Measurements from ENCODE around the gene EXOSC1.
A peak's percentile ranks its signal among the peaks of the same experiment; 100 is the strongest.

The EXOSC1 gene

DNA sequence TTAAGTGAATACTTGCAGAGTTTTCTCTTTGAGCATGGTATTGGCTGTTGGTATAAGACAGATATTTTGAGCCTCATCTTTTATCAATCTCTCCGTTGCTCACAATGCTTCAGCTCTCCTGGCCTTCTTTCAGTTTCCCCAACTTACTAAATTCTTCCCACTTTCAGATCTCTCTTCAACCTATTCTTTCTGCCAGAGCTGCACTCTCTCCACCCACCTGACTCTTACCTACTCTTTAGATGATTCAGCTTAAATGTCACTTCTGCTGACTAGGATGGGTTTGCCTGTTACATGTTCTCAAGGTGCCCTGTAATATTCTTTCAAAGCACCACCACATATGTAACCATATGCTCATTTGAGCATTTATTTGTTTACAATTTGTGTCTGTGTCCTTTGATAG is 1.6 kb downstream of the EXOSC1 start:
- H3K27ac ChIP-seq = no peak overlapping the region
- TF ChIP-seq, protein P1, sequence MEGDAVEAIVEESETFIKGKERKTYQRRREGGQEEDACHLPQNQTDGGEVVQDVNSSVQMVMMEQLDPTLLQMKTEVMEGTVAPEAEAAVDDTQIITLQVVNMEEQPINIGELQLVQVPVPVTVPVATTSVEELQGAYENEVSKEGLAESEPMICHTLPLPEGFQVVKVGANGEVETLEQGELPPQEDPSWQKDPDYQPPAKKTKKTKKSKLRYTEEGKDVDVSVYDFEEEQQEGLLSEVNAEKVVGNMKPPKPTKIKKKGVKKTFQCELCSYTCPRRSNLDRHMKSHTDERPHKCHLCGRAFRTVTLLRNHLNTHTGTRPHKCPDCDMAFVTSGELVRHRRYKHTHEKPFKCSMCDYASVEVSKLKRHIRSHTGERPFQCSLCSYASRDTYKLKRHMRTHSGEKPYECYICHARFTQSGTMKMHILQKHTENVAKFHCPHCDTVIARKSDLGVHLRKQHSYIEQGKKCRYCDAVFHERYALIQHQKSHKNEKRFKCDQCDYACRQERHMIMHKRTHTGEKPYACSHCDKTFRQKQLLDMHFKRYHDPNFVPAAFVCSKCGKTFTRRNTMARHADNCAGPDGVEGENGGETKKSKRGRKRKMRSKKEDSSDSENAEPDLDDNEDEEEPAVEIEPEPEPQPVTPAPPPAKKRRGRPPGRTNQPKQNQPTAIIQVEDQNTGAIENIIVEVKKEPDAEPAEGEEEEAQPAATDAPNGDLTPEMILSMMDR (conservative IDR thresholded peaks at IDR 0.05) = no peak
- TF ChIP-seq ZFX (IDR thresholded peaks at IDR 0.05) = no peak

DNA sequence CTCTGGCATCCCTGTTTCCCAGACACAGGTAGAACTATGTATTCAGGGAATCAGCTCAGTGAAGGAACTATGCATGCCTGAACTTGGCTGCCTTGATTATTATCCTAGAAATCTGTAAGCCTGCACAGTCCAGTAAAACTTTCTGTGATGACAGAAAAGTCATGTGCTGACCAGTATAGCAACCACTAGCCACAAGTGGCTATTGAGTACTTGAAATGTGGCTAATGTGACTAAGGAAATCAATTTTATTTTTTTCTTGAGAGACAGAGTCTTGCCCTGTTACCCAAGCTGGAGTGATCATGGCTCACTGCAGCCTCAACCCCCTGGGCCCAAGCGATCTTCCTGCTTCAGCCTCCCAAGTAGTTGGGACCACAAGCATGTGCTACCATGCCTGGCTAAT is 3.5 kb downstream of the EXOSC1 start:
- H3K27ac ChIP-seq = no peak overlapping the region
- TF ChIP-seq, protein P1 (conservative IDR thresholded peaks at IDR 0.05) = no peak
- TF ChIP-seq ZFX (IDR thresholded peaks at IDR 0.05) = no peak

DNA sequence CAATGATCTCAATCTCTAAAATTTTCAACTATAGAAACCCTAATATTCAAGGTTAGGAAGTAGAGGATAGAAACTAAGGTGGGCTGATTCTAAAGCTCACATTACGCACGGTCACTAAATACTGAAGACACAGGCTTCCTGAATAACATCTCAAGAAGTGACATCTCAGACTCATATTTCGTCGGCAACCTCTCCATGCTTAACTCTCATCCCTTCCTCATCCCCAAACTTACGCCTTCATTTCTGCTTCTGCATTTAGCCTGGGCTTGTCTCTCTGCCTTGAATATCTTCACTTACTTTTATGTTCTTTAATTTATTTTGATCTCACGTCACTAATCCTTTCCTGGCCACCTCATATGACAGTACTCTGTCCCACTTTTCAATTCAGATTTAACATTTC is 10.6 kb downstream of the EXOSC1 start:
- H3K27ac ChIP-seq = no peak overlapping the region
- TF ChIP-seq, protein P1 (conservative IDR thresholded peaks at IDR 0.05) = no peak
- TF ChIP-seq ZFX (IDR thresholded peaks at IDR 0.05) = no peak

DNA sequence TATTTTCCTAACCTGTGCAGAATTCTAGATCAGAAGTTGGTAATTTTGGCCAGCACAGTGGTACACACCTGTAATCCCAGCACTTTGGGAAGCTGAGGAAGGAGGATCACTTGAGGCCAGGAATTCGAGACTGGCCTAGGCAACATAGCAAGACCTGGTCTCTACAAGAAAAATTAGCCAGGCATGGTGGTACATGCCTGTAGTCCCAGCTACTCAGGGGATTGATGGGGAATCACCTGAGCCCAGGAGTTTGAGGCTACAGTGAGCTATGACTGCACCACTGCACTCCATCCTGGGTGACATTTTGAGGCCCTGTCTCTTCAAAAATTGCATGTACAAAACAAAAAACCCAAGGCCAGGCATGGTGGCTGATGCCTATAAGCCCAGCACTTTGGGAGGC is 11.2 kb downstream of the EXOSC1 start:
- TF ChIP-seq ZFX (IDR thresholded peaks at IDR 0.05) = no peak
- TF ChIP-seq, protein P1 (conservative IDR thresholded peaks at IDR 0.05) = no peak
- H3K27ac ChIP-seq = no peak overlapping the region

DNA sequence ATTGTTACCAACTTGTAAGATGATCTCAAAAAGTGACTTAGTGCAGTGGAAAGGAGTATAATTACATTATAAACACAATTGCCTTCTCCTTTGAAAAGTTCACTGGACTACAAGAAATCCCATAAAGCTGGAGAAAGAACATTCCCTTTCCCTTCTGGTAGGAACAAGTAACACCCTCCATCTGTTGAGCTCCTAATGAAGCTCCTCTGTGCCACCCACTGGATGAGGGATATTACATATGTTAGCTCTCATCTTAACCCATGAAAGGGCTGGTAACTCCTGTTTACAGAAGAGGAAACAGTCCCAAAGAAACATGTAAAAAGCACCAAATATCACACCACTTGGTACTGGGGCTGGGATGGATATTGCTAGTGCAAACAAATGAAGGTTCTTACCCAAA is 11.8 kb downstream of the EXOSC1 start:
- H3K27ac ChIP-seq = no peak overlapping the region
- TF ChIP-seq, protein P1 (conservative IDR thresholded peaks at IDR 0.05) = no peak
- no peak for TF ChIP-seq ZFX (IDR thresholded peaks at IDR 0.05)

DNA sequence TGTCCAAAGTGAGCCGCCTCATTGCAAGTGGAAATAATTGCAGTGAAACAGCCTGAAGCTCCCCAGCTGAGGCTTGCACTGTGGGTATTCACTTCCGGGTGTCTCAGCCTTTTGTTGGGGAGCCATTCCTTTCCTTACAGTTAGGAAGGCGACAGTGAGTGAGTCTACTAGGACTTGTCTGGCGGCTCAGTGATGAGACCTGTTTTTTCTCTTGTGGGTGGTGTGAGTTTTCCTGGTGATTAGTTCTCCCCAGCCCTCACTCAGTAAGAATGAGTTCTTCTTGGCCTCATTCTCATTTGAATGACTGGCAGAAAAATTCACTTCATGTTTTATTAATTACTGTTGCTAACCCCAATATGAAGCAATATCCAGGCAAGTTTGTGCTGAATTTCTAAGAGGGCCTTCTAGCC is 17.2 kb downstream of the EXOSC1 start:
- H3K27ac ChIP-seq = no peak overlapping the region; the same call in 1 of the 2 replicates
- TF ChIP-seq, protein P1 (conservative IDR thresholded peaks at IDR 0.05) = no peak
- TF ChIP-seq ZFX (IDR thresholded peaks at IDR 0.05) = no peak

DNA sequence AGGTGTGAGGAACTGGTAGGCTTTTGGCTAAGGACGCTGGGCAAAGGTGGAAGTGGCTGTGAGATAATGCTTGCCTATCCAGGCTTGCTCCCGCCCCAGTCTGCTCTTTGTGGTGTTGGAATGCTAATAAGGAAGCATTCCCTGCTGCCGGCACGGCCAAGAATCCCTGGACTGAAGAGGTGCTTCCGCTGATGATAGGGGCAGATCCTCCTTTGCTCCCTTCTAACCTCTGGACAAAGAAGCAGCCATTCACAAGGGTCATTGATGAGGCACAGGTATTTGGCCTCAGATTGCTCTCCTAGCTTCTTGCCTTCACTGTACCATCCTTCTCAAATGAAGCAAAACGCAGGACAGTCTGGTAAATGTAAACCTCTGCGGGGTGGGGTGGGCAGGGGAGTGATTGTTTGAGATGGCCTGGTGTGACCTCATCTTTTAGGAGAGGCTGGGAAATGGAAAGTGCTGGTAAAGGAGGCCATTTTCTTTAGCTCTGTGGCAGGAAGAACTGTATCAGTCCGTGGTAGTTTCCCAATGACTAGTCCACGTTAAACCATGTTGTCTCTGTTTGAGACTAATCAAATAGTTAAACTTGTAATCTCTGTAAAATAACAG is 18.1 kb downstream of the EXOSC1 start:
- peak overlapping the region; percentile 99 for H3K27ac ChIP-seq
- TF ChIP-seq ZFX (IDR thresholded peaks at IDR 0.05) = no peak

Data from C4-2B (cell line).